ENCODE results near the gene SOX14.

SOX14 gene

DNA sequence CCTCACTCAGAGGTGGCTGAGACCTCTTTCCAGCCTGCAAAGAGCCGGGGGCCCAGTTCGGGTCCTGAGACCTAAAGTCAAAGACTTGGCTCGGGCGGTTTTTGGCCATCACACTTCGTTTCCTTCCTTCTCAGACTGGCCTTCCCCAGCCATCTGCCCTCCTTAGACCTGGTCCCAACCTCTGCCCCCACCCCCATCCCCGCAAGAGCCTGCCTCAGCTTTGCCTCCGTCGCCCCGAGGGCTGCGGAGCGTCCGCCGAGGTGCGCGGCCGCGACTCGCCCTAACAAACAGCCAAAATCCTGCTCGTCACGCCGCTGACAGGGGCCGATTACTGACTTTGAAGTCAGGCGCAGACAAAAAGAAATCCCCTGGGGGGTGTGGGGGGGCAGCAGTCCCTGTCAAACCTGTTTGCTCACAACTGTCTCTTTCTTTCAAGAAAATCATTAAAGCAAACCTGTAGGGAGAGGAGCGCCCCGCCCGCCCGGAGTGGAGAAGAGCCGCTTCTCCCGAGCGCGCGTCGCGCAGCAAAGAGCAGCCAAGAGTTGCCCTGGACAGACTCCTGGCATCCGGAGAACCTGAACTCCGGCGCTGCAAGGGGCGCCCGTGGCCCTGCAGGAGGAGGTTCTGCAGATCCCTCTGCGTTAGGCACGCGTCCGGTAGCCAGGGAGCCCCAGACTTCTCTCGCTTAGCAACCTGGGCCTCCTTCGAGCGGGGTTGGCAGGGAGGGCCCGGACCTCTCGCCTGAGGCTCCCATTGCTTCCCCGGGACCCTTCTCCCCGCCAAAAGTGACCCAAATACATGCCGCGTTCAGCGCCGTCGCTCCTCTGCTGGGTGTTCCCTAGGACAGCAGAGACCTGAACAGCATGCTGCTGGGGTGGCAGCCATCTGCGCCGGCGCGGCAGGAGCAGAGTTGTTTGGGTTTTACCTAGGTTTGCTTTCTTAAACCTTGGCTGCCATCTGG lies 4.5 kb downstream of the SOX14 start:
- DNase-seq: no peak

DNA sequence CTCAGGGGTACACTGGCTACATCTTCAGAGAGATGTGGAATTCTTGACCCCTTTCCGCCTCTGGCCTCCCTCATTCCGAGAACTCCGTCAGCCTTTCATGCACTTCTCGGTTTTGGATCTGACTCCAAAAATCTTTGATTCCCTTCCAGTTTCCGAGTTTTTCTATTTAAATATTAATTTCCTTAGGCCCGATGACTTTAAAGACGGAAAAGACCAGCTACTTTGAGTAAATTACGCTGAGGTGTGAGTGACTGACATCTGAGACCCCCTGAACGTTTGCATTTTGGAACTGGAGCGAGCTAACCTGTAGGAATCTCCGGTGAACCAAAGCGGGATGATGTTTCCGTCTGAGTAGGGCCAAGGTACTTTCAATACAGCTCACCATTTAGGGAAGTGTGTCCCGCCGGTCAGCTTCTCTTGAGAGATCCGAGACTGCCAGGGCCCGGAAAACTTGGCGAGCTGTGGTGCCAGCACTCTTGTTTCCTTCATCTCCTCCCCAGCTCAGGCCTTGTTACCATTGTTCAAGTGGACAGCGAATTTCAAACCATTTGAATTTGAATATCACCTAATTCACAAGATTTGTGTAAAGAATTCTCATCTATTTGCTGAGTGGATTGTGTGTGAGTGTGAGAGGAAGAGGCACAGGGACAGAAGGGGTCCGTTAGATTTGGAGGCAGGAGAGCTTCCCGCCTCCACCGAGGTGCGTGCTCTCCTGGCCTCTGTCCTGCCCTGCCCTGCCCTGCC lies 5.4 kb downstream of the SOX14 start:
- DNase-seq: no peak

DNA sequence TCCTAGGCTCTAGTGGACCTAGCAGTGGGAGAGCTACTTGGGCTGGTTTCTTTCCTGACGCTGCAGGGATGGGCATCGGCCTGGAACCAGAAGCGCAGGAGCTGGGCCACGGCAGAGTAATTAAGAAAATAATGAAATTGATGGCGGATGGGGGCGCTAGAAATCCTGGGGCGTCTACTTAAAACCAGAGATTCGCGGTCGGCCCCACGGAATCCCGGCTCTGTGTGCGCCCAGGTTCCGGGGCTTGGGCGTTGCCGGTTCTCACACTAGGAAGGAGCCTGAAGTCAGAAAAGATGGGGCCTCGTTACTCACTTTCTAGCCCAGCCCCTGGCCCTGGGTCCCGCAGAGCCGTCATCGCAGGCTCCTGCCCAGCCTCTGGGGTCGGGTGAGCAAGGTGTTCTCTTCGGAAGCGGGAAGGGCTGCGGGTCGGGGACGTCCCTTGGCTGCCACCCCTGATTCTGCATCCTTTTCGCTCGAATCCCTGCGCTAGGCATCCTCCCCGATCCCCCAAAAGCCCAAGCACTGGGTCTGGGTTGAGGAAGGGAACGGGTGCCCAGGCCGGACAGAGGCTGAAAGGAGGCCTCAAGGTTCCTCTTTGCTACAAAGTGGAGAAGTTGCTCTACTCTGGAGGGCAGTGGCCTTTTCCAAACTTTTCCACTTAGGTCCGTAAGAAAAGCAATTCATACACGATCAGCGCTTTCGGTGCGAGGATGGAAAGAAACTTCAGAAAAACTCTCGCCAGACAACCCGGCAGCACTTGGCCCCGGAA lies 6.1 kb downstream of the SOX14 start:
- no peak for DNase-seq

DNA sequence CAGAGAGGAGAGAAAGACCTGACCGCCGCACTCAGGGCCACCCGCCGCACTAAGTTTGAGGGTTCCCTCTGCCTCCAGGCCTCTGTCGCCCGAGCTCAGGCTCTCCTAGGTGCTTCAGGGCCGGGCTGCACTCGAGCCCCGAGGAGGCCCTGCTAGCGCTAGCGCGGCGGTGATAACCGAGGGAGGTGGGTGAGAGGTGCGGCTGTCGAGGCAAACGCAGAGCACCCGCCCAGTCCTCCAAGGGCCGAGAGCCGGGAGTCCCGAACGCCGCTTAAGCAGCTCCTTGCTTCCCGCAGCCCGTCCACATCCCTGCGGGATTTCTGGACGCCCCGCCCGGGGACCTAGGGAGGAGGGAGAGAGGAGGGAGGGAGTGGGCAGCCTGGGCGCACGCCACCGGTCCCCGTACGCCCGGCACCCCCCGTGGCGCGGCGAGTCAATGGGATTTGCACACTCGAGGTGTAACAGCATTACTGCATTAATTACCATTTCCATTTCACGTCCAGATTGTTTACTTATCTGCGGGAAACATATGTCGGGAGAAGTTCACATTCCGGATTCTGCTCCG lies 6.8 kb downstream of the SOX14 start:
- DNase-seq: no peak

DNA sequence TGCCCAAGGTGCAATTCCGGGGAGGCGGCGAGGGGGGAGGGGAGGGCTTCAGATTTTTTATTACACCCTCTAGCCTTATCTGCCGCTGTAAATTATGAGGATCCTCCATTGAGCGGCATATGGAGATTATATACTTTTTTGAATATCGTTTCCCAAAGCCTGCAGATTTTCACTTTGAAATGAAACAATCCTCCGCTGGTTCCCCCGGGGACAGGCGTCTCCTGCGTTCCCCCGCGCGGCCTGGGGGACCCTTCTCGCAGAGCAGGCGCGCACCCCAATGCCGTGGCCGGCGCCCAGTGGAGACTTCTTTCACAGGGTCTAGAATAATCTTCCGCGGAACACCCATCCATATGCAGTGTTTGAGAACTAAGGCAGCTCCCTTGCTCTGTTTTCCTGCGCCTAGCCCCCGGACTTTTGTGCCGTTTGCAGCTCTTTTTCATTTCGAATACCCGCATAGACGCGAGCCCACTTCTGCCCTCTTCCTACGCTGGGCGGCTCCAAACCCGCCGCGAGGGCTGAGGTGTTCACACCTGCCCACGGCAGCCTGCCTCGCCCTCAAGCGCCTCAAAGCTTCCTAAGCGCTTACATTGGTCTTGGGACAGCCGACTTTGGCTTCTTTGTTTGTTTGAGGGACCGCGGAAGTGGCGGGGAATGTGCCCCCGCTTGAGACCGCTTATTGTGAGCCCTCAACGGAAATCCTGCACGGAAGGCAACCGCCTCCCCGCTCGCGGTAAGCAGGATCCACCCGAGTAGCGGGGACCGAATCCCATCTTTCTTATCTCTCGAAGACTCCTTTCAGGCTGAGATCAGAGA lies 7.5 kb downstream of the SOX14 start:
- no peak for DNase-seq

DNA sequence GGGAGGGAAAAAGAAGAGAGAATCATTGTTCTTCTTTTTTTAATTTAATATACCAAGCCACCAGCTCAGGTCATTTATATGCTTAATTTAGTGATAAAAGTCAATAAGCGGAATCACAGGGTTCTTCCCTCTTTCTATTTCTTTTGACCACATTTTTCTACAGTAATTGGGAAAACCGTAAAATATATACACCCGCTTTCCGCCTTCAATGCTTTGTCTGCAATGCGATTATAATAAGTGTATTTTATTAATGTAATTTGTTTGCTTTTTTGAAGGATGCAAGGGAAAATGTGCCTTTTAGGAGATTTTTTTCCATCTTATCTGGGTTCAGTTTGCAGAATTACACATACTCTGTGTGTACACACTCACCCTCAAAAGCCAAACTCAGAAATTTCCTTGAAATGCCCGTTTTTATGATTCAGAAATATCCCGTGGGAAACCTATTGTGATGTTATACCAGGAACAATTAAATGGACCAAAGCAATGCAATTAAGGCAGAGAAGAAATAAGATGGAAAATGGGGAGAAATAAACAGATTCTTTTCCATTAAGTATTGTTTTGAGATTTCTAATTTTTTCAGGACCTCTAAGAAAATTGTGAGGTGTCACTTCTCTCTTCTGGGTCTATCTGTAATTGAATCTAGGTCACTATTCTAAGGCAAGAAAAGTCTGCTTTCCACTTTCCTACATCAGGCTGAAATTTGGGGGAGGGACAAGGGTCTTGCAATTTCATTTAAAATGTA lies 8.3 kb downstream of the SOX14 start:
- no peak for DNase-seq

DNA sequence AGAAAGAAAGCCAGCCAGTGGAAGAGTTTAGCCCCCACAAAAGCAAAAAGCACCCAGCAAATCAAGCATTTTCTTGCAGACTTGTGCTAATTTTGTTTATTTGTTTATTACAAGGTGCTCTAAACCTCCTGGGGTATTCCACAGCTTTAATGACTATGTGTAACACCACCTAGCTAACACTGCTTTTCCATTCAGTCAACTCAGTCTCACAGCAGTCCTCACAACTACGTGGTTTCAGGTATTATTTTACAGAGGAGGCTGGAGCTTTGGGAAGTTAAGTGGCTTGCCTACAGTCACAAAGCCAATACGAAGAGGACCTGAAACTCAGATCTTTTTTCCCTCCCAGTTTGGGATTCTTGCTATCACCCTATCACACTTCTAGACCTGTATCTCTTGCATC lies 14.8 kb downstream of the SOX14 start:
- DNase-seq: no peak

DNA sequence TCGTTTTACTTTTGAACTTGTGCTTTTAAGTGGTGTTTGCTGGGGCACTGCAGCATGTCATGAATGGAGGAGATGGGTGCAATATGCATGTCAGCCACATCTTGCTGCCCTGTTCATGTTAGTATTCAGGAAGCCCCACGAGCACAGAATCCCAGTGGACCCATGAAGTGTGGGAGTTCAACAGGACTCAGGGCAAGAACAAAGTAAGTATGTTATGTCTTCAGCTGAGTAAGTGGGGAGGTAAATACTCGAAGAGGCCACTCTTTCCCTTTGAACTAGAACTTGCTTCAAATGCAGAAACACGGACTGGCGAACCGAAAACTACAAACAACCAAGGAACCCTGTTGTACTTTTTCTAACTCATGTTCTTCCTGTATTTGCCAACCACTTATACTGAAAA lies 23.4 kb downstream of the SOX14 start:
- no peak for DNase-seq

DNA sequence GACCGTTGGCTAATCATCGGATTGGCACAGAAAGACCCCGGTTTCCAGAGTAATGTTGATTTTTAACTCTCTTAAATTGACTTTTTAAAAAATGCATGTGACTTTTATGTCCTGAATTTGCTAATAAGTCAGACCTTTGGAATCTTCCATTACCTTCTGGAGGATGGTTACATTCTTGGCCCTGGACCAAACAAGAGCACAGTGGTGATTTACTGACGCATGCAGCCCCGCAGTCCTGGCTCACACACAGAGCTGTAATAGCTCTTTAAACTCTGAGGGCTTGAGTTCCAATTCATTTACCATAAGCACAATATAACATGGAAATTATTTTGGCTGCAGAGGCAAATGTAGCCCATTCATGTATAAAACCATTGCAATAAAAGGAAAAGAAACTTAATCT lies 25.1 kb downstream of the SOX14 start:
- DNase-seq: no peak

DNA sequence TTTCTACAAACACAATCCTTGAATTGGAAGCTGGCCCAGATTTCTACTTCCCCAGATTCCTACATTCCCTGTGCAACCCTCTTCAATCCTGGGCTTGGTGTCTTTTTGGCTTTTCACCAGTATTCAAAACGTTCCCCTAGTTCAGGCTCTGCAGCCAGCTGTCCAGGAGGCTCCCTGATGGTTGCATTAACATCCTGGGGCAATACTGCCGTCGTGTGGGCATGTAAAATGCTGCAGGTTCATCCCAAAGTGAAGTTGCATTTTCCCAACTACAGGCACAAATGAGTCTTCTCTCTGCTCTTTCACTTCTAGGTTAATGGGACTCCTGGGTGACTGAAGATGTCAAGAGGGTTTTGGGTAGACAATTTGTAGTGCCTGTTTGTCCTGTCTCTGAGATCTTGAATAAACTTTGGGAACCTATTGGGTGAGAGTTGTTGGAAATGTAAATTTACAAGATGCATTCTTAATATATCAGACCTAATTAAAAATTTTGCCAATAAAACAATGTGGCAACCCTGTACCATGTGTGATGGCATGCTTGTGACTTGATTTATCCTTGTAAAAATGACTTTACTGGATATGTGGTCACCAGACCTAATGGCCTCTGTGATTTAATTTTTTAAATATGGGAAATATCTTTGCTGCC lies 28.6 kb downstream of the SOX14 start:
- DNase-seq: no peak

DNA sequence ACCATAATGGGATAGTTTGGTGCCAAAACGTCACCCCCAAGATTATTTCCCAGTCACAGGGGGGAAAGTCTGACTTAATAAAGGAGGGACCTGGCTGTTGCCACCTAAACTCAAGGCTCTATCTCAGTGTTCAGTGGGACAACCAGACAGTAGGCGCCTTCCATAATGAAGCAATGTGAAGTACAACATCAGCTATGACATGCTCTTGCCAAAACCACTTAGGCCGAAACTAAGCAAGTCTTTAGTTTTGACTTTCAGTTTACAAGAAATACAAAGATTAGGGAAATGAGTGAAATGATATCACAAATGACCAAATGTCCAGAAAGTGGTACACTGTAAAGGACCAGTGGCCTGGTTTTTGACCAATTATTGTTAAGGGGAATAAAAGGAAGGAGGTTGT lies 32.9 kb downstream of the SOX14 start:
- no peak for DNase-seq

DNA sequence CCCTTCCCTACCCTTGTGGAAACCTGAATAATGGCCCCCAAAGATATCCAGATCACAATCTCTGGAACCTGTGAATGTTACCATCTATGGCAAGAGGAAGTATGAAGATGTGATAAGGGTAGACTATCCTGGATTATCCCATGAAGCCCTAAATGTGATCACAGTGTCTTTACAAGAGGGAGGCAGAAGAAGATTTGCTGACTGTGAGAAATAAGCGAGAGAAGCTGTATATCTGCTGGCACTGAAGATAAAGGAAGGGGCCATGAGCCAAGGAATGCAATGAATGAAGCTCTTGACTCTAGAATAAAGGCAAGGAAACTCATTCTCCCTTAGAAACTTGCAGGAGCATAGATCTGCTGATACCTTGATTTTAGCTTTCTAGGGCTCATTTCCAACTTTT lies 39.1 kb downstream of the SOX14 start:
- no peak for DNase-seq

DNA sequence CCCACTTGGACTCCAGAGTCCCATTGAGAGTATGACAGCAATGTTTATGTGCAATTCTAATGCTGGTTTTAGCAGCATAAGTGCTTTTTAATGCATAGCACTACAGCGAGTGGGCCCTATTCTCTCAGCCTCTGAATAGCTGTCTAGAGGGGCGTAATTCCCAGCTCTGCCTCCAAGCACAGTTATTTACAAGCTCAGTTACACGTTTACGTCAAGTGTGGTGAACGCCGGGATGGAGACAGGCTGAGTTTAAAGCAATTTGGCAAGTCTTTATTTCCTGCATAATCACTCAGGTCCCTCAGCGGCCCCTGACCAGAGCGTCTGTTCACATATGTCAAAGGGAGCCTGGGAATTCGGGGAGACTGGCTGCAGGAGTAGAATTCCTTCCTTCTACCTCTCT lies 43.9 kb downstream of the SOX14 start:
- no peak for DNase-seq

DNA sequence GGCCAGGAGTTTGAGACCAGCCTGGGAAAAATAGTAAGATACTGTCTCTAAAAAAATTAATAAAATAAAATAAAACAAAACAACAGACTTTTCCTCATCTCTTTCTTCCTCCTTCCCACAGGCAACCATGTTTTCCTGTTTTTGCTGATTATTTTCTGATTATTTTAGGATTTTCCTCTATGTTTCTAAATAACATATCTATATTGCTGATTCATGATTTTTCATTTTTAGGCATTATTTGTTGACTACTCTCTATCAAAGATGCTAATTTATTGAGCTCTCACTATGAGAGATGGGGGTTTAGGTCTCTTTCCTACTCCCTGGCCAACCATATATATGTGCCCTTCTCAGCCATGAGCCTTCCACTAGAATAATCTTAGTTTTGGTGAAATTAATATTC lies 45.4 kb downstream of the SOX14 start:
- DNase-seq: no peak

DNA sequence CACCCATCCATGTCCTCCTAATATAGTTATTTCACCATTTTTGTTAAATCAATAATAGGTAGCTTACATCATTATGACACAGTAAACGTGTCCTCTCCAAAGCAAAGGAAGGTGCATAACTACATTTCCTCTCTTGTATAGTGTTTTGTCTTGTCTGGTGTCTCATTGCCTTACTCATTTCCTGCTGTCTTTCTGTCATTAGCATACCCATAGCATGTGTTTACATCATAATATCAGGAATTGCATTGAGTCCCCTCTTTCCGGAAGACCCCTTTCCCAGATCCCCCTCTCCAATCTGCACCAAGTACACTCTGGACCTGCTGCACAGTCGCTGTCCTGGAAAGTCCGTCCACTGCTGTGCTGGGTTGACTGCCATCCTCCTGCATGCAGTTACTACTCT lies 47.9 kb downstream of the SOX14 start:
- DNase-seq: no peak

DNA sequence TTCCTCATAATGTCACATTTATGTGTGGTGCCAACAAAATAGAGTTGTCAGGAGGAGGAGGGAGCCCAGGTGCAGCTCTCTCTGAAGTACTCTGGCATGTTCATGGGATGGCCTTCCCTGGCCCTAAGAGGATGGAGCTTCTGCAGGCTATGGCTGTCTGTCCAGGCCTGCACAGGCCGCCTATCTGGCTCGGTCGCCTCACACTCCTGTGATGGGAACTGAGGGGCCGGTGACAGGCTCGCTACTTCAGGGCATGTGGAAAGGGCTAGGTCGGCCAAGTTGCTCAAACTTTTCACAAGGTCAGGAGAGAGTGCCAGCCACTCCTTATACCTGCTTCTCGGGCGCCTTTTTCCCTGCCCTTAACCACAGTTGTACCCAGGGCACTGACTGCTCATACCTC lies 51.1 kb downstream of the SOX14 start:
- DNase-seq: no peak
